GM23338 (cell line): ENCODE results near the gene ABCC10.

Experiments
- JUNB ChIP-seq: IDR thresholded peaks from one replicate; pipeline ENCODE4 v1.6.1; 2016; ENCODE audit warnings: antibody characterized with exemption; ENCODE audit not compliant: unreplicated experiment
- TF ChIP-seq, protein P1 (sequence below), 2 experiments: fragments of 200-600 bp in 1 of 2; sonication (generic) in 1 of 2; conservative IDR thresholded peaks; 2 replicates each; pipeline versions ENCODE4 v1.5.1 to v1.6.1; 2016 to 2017; ENCODE audit warnings: antibody characterized with exemption in 2 of 2, low read depth in 2 of 2, mild to moderate bottlenecking in 2 of 2, moderate library complexity in 1 of 2
- TF ChIP-seq, protein P2 (sequence below): IDR thresholded peaks from one replicate; pipeline ENCODE4 v1.6.1; 2018; ENCODE audit warnings: antibody characterized with exemption; ENCODE audit not compliant: unreplicated experiment

DNA sequence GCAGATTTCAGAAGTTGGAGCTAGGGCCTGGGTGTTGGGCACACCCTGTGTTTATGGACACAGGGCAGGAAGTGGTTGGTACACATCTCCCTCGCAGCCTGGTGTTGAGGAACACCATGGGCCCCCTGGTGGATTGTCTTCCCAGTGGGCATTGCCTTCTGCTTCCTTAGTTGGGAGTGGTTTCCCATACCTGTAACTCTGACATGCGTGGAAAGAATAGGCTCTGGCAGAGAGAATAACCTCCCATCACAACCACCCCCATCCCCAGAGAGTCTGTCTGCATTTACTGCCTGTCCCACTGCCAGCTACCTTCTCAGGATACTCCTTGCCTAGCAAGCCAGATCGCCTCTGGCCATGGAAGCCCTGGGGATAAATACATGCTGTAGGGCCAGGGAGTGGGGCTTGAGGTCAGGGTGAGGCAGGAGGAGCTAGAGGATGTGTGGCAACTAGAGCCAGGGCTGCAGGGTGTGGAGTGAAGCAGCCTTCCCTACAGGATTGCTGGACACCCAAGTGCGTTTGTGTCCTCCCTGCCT lies 68.1 kb downstream of the ABCC10 start:
- TF ChIP-seq, protein P1, sequence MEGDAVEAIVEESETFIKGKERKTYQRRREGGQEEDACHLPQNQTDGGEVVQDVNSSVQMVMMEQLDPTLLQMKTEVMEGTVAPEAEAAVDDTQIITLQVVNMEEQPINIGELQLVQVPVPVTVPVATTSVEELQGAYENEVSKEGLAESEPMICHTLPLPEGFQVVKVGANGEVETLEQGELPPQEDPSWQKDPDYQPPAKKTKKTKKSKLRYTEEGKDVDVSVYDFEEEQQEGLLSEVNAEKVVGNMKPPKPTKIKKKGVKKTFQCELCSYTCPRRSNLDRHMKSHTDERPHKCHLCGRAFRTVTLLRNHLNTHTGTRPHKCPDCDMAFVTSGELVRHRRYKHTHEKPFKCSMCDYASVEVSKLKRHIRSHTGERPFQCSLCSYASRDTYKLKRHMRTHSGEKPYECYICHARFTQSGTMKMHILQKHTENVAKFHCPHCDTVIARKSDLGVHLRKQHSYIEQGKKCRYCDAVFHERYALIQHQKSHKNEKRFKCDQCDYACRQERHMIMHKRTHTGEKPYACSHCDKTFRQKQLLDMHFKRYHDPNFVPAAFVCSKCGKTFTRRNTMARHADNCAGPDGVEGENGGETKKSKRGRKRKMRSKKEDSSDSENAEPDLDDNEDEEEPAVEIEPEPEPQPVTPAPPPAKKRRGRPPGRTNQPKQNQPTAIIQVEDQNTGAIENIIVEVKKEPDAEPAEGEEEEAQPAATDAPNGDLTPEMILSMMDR (conservative IDR thresholded peaks at IDR 0.05; ENCODE audit: low read depth in 2 of 2) = peak in 1 of 2 experiments; percentile 39; a peak in 2 of 4 replicates
- TF ChIP-seq JUNB = no peak
- TF ChIP-seq, protein P2, sequence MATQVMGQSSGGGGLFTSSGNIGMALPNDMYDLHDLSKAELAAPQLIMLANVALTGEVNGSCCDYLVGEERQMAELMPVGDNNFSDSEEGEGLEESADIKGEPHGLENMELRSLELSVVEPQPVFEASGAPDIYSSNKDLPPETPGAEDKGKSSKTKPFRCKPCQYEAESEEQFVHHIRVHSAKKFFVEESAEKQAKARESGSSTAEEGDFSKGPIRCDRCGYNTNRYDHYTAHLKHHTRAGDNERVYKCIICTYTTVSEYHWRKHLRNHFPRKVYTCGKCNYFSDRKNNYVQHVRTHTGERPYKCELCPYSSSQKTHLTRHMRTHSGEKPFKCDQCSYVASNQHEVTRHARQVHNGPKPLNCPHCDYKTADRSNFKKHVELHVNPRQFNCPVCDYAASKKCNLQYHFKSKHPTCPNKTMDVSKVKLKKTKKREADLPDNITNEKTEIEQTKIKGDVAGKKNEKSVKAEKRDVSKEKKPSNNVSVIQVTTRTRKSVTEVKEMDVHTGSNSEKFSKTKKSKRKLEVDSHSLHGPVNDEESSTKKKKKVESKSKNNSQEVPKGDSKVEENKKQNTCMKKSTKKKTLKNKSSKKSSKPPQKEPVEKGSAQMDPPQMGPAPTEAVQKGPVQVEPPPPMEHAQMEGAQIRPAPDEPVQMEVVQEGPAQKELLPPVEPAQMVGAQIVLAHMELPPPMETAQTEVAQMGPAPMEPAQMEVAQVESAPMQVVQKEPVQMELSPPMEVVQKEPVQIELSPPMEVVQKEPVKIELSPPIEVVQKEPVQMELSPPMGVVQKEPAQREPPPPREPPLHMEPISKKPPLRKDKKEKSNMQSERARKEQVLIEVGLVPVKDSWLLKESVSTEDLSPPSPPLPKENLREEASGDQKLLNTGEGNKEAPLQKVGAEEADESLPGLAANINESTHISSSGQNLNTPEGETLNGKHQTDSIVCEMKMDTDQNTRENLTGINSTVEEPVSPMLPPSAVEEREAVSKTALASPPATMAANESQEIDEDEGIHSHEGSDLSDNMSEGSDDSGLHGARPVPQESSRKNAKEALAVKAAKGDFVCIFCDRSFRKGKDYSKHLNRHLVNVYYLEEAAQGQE = no peak
